ENCODE results near the gene MARK1.

GRCh38 chr1:220631238-220631815 lies 103.4 kb downstream of the MARK1 start:
- TF ChIP-seq CTCF (IDR thresholded peaks at IDR 0.05) (no peak), EZH2 (IDR thresholded peaks at IDR 0.05; ENCODE audit: borderline replicate concordance, insufficient read depth, low read depth, low read length, poor library complexity, severe bottlenecking) (no peak)

All from B cell (primary cell).